GM12878 (cell line): Measurements from ENCODE around the gene TMEM120B. TPM values are rescaled to one million over a fixed set of nuclear protein-coding genes. Genes with fewer than 3 reads are reported as not detected.

Experiments
- ATAC-seq: fragments of 200-7000 bp; cut with Tn5 transposase; 3 replicates; pipeline ENCODE4 v1.9.1; 2020; ENCODE audit warnings: mild to moderate bottlenecking, moderate library complexity
- BruUV-seq: library from RNA; stranded (reverse); fragments of 400-500 nt; replicated peaks from 2 replicates; lab custom pipeline; 2021; lab: Mats Ljungman, UMichigan
- CTCF ChIA-PET: fragments of 300-600 bp; sonication (Branson Sonifier 250); formaldehyde crosslinking; extraction: SDS; loops from one replicate; lab custom pipeline; 2021; ENCODE audit warnings: inconsistent platforms; lab: Yijun Ruan, JAX
- POLR2A ChIA-PET: fragments of 350-600 bp; formaldehyde crosslinking; extraction: SDS; loops from one replicate; lab custom pipeline; 2021; ENCODE audit warnings: inconsistent platforms; lab: Charles Lee
- RAD21 ChIA-PET: fragments of 300-600 bp; sonication (Branson Sonifier 250); formaldehyde crosslinking; loops from one replicate; lab custom pipeline; 2023; ENCODE audit warnings: antibody characterized with exemption; ENCODE audit not compliant: unreplicated experiment; lab: Charles Lee
- SMC1A ChIA-PET: fragments of 300-600 bp; sonication (Branson Sonifier 250); formaldehyde crosslinking; loops from one replicate; lab custom pipeline; 2023; ENCODE audit not compliant: unreplicated experiment, uncharacterized antibody; lab: Charles Lee
- DNase-seq: peaks from one replicate; pipeline ENCODE4 v3.0.0-alpha.2; 2011; ENCODE audit warnings: low read depth, low spot score
- FAIRE-seq: peaks from 3 replicates; lab custom pipeline; 2011; peaks lifted over from hg19 to GRCh38; lab: Jason Lieb, UNC
- H2AFZ ChIP-seq: 2 replicates; pipeline ENCODE4 v1.6.0; 2011; ENCODE audit warnings: low read depth, low read length, control low read depth; ENCODE audit not compliant: control insufficient read depth
- H3K27ac ChIP-seq: 2 replicates; pipeline ENCODE4 v1.5.1; 2011; ENCODE audit warnings: control low read depth; ENCODE audit not compliant: control insufficient read depth, insufficient read depth
- H3K27me3 ChIP-seq, 2 experiments: replicated peaks in 1 of 2; 2 replicates each; pipeline versions ENCODE4 v1.6.0 to v1.6.1; 2011; ENCODE audit warnings: low read length in 1 of 2; ENCODE audit not compliant: control insufficient read depth in 2 of 2, insufficient read depth in 2 of 2
- H3K36me3 ChIP-seq, 2 experiments: 2 replicates each; pipeline ENCODE4 v1.5.1; 2011; ENCODE audit warnings: low read length in 1 of 2; ENCODE audit not compliant: control insufficient read depth in 2 of 2, insufficient read depth in 2 of 2
- H3K4me1 ChIP-seq: 2 replicates; pipeline ENCODE4 v1.6.1; 2011; ENCODE audit warnings: mild to moderate bottlenecking, low read length, moderate library complexity, mixed read lengths; ENCODE audit not compliant: control insufficient read depth, insufficient read depth
- H3K4me2 ChIP-seq: 2 replicates; pipeline ENCODE4 v1.6.0; 2011; ENCODE audit warnings: control low read depth; ENCODE audit not compliant: control insufficient read depth, insufficient read depth
- H3K4me3 ChIP-seq: fragments of 200-600 bp; sonication (generic); 2 replicates; pipeline ENCODE4 v1.5.1; 2016
- H3K79me2 ChIP-seq: 2 replicates; pipeline ENCODE4 v1.6.0; 2011; ENCODE audit warnings: low read length; ENCODE audit not compliant: control insufficient read depth, insufficient read depth
- H3K9ac ChIP-seq: 2 replicates; pipeline ENCODE4 v1.8.0; 2011; ENCODE audit warnings: low read length, control low read depth, mixed read lengths; ENCODE audit not compliant: control insufficient read depth, insufficient read depth
- H3K9me3 ChIP-seq: replicated peaks from 3 replicates; pipeline ENCODE4 v1.5.1; 2011; ENCODE audit warnings: mild to moderate bottlenecking, low read length; ENCODE audit not compliant: control insufficient read depth, insufficient read depth
- H4K20me1 ChIP-seq: 2 replicates; pipeline ENCODE4 v1.6.0; 2011; ENCODE audit not compliant: control insufficient read depth, insufficient read depth
- ASH2L ChIP-seq: fragments of 300-600, 200-600 bp; sonication (generic); IDR thresholded peaks from 2 replicates; pipeline ENCODE4 v1.6.1; 2017; ENCODE audit warnings: low read depth, mild to moderate bottlenecking, borderline replicate concordance
- ATF2 ChIP-seq: IDR thresholded peaks from 2 replicates; pipeline ENCODE4 v1.6.1; 2012; ENCODE audit warnings: low read length, inconsistent platforms
- EP300 ChIP-seq, 2 experiments: fragments of 150-350 bp in 1 of 2; IDR thresholded peaks; 2 replicates each; pipeline ENCODE4 v1.6.1; 2011 to 2012; ENCODE audit warnings: low read depth in 2 of 2, low read length in 2 of 2, borderline replicate concordance in 1 of 2, improper control_type of control experiment in 1 of 2, inconsistent platforms in 1 of 2; ENCODE audit not compliant: control insufficient read depth in 1 of 2
- EZH2 ChIP-seq: IDR thresholded peaks from 2 replicates; pipeline ENCODE4 v1.6.1; 2012; ENCODE audit warnings: low read depth, mild to moderate bottlenecking, control low read depth, inconsistent platforms, low read length, borderline replicate concordance; ENCODE audit not compliant: control insufficient read depth
- MAX ChIP-seq: IDR thresholded peaks from 2 replicates; pipeline ENCODE4 v1.6.1; 2012; ENCODE audit warnings: low read depth, low read length, improper control_type of control experiment
- RAD21 ChIP-seq: IDR thresholded peaks from 2 replicates; pipeline ENCODE4 v1.6.1; 2011; ENCODE audit warnings: mild to moderate bottlenecking, low read depth, low read length, moderate library complexity; ENCODE audit not compliant: insufficient read depth
- RELB ChIP-seq: fragments of 450-650 bp; IDR thresholded peaks from 2 replicates; pipeline ENCODE4 v1.6.1; 2017; ENCODE audit warnings: low read depth, mild to moderate bottlenecking, moderate library complexity
- SMC3 ChIP-seq: IDR thresholded peaks from 2 replicates; pipeline ENCODE4 v1.6.1; 2011; ENCODE audit warnings: low read length, improper control_type of control experiment, borderline replicate concordance
- SPI1 ChIP-seq: IDR thresholded peaks from 2 replicates; pipeline ENCODE4 v1.6.1; 2011; ENCODE audit warnings: low read depth, mild to moderate bottlenecking, low read length, moderate library complexity, borderline replicate concordance; ENCODE audit not compliant: insufficient read depth
- SREBF1 ChIP-seq: IDR thresholded peaks from 2 replicates; pipeline ENCODE4 v1.6.1; 2012; ENCODE audit warnings: mild to moderate bottlenecking, low read length
- ZNF274 ChIP-seq: IDR thresholded peaks from one replicate; pipeline ENCODE4 v1.8.0; 2011; ENCODE audit not compliant: insufficient read length, insufficient read depth
- ZNF592 ChIP-seq: fragments of 450-650 bp; IDR thresholded peaks from 2 replicates; pipeline ENCODE4 v1.6.1; 2017; ENCODE audit warnings: mild to moderate bottlenecking, moderate library complexity
- WGBS: methylation state at CpG from one replicate; pipeline ENCODE4 v1.1.6; 2016; ENCODE audit warnings: low lambda C conversion rate; ENCODE audit not compliant: insufficient replicate concordance, insufficient coverage; ENCODE audit errors: missing lambda C conversion rate; 5-methylcytosine and 5-hydroxymethylcytosine counted together
- in situ Hi-C: fragments of 300-500 bp; cut with MboI; formaldehyde crosslinking; loops from 9 replicates; pipeline ENCODE4 v1.14.3; 2018; ENCODE audit warnings: mixed read lengths
- intact Hi-C: fragments of 100-400 bp; cut with micrococcal nuclease; formaldehyde crosslinking; loops from one replicate; pipeline ENCODE4 v1.14.2; 2022; ENCODE audit not compliant: unreplicated experiment
- polyA plus RNA-seq, 11 experiments: library from polyadenylated mRNA; depleted of rRNA in 4 of 11; unstranded in 6 of 11; stranded (reverse) in 5 of 11; fragments of >200 nt; fragmentation: Nextera tagmentation in 4 of 11; fragmentation: Illumina TruSeq in 1 of 11; extraction: Ambion mirVana in 4 of 11; extraction: Trizol in 1 of 11; gene quantifications; 1 replicate in 1 of 11; 2 replicates in 10 of 11; pipeline versions ENCODE4 v1.2.1 to v1.2.3, GENCODE V29; 2011 to 2016; ENCODE audit warnings: inconsistent platforms in 2 of 11, missing spikeins in 2 of 11, low read depth in 1 of 11
- total RNA-seq, 4 experiments: library from RNA; depleted of rRNA in 3 of 4; stranded (reverse); fragments of >200 nt in 3 of 4; fragmentation: Illumina TruSeq in 1 of 4; extraction: Trizol in 1 of 4; gene quantifications; 2 replicates each; pipeline versions ENCODE4 v1.2.1 to v1.2.3, GENCODE V29; 2013 to 2021

TMEM120B gene
- total and polyA plus RNA-seq, 10 of the 15 experiments (the other 5 are each of a cell fraction or from before 2014, with no cell fraction given) = 4.0 to 26.2 (median 9.2) TPM

- Histone ChIP-seq H3K79me2 (peaks cover 12% of the 10 kb centered on the region), H3K36me3 (peaks cover 18 to 26% of the 10 kb centered on the region in 2 experiments), H3K9me3 (no peaks in the 10 kb centered on the region), H3K9ac (no peak overlapping the region), H3K4me3 (no peak overlapping the region), H3K4me2 (peak overlapping the region; percentile 38; the same call in 1 of the 2 replicates), H3K4me1 (peaks cover 20% of the 10 kb centered on the region), H3K27ac (no peak overlapping the region), H4K20me1 (no peaks in the 10 kb centered on the region), H2AFZ (no peak overlapping the region), H3K27me3 (no peaks in the 10 kb centered on the region)
- ATAC-seq = peak; percentile 89
- 11% methylated on average over 23 of the region's 24 CpGs for WGBS
- POLR2A ChIA-PET = interaction anchor here (0.7 to 3.5 kb wide), 6 partner anchors 13 to 88 kb away, joined by 3 to 26 read pairs (median 5); partner anchors contain the start of gene RHOF
- RAD21 ChIA-PET = interaction anchor here (0.7 to 11.5 kb wide), 4 partner anchors 16 to 224 kb away, joined by 3 to 230 read pairs (median 4); partner anchors contain the start of genes PSMD9 and RHOF
- no peak for DNase-seq
- CTCF ChIA-PET = interaction anchor here (0.5 to 15.0 kb wide), 9 partner anchors 9 to 452 kb away, joined by 3 to 492 read pairs (median 3); partner anchors contain the start of genes RHOF and TMEM120B
- in situ Hi-C loops = no loop called here
- FAIRE-seq = peak; percentile 94
- intact Hi-C loops = loop anchor here (1.0 to 2.0 kb wide), 2 partner anchors 18 to 36 kb away; no protein-coding TSS in a partner anchor
- SMC1A ChIA-PET = interaction anchor here (1.0 to 3.9 kb wide), 3 partner anchors 10 to 17 kb away, joined by 3 to 57 read pairs (median 3); partner anchors contain the start of gene RHOF
- no TSS peak for BruUV-seq
- TF ChIP-seq ATF2 = no peak
- TF ChIP-seq ZNF592 = no peak; the same call in 1 of the 2 replicates
- peak; percentile 82 for TF ChIP-seq RAD21
- TF ChIP-seq MAX = 0 out of 2 replicates have a peak, but pooled peaks have one; percentile 42
- TF ChIP-seq SPI1 = no peak
- TF ChIP-seq ZNF274 = no peak
- TF ChIP-seq EZH2 = no peak
- TF ChIP-seq SMC3 = peak; percentile 94
- no peak for TF ChIP-seq EP300 (IDR thresholded peaks at IDR 0.05; ENCODE audit: borderline replicate concordance in 1 of 2, control insufficient read depth in 1 of 2, low read depth in 2 of 2, low read length in 2 of 2)
- TF ChIP-seq RELB = no peak
- no peak for TF ChIP-seq SREBF1
- TF ChIP-seq ASH2L = no peak
Measured at GRCh38 chr12:121776190-121777098, 63.9 kb downstream of the TMEM120B start.
